ENCODE data around the gene BAHCC1. TPM values are rescaled to one million over a fixed set of nuclear protein-coding genes. Genes with fewer than 3 reads are reported as not detected.
"Not testable (repeated sequence)": the region's sequence is repeated elsewhere in the genome, so short reads cannot be mapped to it uniquely, and the experiment has no call there.

The BAHCC1 gene
- total and polyA plus RNA-seq, 2 donors, result 5.8 to 7.3 TPM

DNA sequence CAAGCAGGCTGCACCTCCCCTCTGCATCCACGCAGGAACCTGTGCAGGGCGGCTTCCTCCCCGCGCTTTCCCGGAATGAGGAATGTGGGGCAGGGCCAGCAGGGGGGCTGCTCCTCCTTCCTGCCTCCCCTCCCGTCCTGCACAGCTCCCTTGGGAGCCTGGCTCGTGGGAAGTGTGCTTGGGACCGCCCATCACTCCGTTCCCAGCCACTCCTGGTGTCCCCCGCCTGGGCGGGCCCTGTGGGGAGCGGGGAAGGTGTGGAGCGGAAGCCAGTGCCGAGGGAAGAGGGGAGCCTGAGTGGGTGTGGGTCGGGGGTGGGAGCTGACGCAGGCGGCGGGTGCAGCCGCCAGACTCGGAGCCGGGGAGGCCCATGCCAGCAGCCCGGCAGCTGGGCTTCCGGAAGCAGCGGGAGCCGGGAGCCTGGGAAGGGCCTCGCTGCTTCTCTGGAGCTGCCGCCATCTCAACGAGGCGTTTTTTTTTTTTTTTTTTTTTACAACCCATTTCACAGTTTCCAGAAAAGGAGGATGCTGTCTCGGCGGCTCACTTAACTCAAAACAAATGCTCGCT lies 24.1 kb downstream of the BAHCC1 start:
- Histone ChIP-seq H3K9me3 (ENCODE audit: control insufficient read depth in 2 of 2, insufficient read depth in 1 of 2, low read length in 1 of 2) (peaks cover 1 to 8% of the 10 kb centered on the region in 2 donors), H3K36me3 (ENCODE audit: control insufficient read depth in 2 of 2, insufficient read depth in 2 of 2, low read length in 1 of 2) (no peaks in the 10 kb centered on the region), H3K27ac (ENCODE audit: low read depth in 1 of 2, low read length in 1 of 2) (peak overlapping the region in 1 of 2 donors; percentile 18), H3K4me1 (ENCODE audit: control insufficient read depth in 2 of 2, insufficient read depth in 2 of 2, low read length in 2 of 2) (peaks cover 0 to 56% of the 10 kb centered on the region in 2 donors), H3K4me3 (ENCODE audit: low read length in 2 of 2) (no peak overlapping the region), H3K27me3 (ENCODE audit: control insufficient read depth in 2 of 2, insufficient read depth in 1 of 2, low read length in 1 of 2) (peaks cover 0 to 16% of the 10 kb centered on the region in 2 donors)
- no peak for DNase-seq (ENCODE audit: low read depth in 6 of 9, low spot score in 9 of 9)
- WGBS, result 88% methylated on average over 32 of the region's 32 CpGs

DNA sequence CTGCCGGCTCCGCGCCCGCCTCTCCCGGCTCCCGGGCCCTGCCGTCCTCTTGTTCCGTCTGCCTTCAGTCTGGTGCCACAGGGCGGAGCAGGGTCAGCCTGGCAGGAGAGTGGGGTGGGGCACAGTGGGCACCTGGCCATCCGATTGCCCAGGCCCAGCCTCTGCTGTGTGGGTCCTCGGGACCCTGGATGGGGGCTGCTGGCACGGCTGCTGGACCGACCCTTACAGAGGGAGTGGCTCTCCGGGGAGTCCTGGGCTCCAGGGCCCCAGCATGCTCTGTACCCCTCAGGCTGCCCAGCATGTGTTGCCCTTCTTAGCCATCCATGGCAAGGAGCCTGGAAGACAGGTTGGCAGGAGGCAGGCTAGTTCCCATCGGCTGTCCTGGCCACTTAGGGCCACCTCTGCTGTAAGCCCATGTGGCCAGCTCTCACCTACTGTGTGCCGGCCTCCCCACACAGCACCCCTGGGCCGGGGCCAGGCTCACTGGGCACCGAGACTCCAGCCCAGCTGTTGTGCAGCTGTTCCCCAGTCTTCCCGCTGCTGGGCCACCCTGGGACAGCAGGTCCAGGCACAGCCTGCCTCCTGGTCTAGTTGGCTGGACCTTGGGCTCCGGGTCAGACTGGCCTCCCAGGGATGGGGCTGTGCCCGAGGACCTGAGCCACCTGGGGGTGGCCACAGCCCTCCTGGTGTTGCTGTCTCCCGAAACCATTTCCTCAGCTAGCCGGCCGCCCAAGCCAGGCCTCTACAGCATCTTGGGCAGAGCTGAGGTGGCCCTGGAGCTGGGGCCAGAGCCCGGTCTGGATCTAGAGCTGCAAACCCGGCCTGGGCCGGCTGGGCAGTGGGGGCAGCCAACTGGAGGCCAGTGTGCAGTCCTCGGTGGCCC lies 24.9 kb downstream of the BAHCC1 start:
- no peak for DNase-seq (ENCODE audit: low read depth in 6 of 9, low spot score in 9 of 9)
- no peak overlapping the region for H3K4me3 ChIP-seq (ENCODE audit: low read length in 2 of 2)
- H3K27me3 ChIP-seq (ENCODE audit: control insufficient read depth in 2 of 2, insufficient read depth in 1 of 2, low read length in 1 of 2), result peaks cover 0 to 14% of the 10 kb centered on the region in 2 donors
- H3K36me3 ChIP-seq (ENCODE audit: control insufficient read depth in 2 of 2, insufficient read depth in 2 of 2, low read length in 1 of 2), result no peaks in the 10 kb centered on the region
- WGBS, result 95% methylated on average over 28 of the region's 28 CpGs
- peaks cover 0 to 56% of the 10 kb centered on the region in 2 donors for H3K4me1 ChIP-seq (ENCODE audit: control insufficient read depth in 2 of 2, insufficient read depth in 2 of 2, low read length in 2 of 2)
- H3K9me3 ChIP-seq (ENCODE audit: control insufficient read depth in 2 of 2, insufficient read depth in 1 of 2, low read length in 1 of 2), result peaks cover 1 to 13% of the 10 kb centered on the region in 2 donors
- H3K27ac ChIP-seq (ENCODE audit: low read depth in 1 of 2, low read length in 1 of 2), result peak overlapping the region; percentile 18 to 25

DNA sequence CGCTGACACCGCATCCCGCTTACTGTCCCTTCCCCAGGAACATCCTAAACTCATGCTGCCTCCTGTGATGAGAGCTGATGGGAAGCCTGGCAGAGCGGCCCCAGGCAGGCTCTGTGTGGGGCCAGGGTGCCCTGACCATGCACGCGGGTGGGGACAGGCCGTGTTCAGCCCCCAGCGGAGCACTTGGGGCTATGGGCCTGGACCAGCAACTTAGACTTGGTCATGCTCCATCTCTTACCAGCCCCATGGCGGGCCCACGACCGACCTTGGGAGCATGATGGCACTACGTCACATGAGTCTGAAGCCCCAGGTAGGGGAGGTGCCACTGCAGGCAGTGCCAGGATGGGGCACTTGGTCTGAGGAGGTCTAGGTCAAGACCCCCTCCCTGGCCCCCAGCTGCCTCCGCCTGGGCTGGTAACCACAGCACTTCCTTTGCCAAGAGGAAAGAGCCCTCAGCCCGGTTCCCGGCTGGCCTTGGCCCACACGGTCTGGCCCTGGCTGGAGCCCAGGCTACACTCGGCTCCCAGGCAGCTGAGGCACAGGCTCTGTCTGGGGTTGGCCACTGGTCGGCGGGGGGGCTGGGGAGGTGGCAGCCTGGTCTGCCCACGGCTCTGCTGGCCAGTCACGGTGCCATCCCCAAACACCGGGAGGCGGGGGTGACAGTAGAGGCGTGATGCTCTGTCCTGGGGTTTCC lies 25.7 kb downstream of the BAHCC1 start:
- H3K4me1 ChIP-seq (ENCODE audit: control insufficient read depth in 2 of 2, insufficient read depth in 2 of 2, low read length in 2 of 2), result peaks cover 0 to 56% of the 10 kb centered on the region in 2 donors
- no peak overlapping the region for H3K4me3 ChIP-seq (ENCODE audit: low read length in 2 of 2)
- WGBS, result 93% methylated on average over 24 of the region's 24 CpGs
- peaks cover 1 to 13% of the 10 kb centered on the region in 2 donors for H3K9me3 ChIP-seq (ENCODE audit: control insufficient read depth in 2 of 2, insufficient read depth in 1 of 2, low read length in 1 of 2)
- H3K27ac ChIP-seq (ENCODE audit: low read depth in 1 of 2, low read length in 1 of 2), result no peak overlapping the region
- no peak for DNase-seq (ENCODE audit: low read depth in 6 of 9, low spot score in 9 of 9)
- peaks cover 0 to 14% of the 10 kb centered on the region in 2 donors for H3K27me3 ChIP-seq (ENCODE audit: control insufficient read depth in 2 of 2, insufficient read depth in 1 of 2, low read length in 1 of 2)
- no peaks in the 10 kb centered on the region for H3K36me3 ChIP-seq (ENCODE audit: control insufficient read depth in 2 of 2, insufficient read depth in 2 of 2, low read length in 1 of 2)

DNA sequence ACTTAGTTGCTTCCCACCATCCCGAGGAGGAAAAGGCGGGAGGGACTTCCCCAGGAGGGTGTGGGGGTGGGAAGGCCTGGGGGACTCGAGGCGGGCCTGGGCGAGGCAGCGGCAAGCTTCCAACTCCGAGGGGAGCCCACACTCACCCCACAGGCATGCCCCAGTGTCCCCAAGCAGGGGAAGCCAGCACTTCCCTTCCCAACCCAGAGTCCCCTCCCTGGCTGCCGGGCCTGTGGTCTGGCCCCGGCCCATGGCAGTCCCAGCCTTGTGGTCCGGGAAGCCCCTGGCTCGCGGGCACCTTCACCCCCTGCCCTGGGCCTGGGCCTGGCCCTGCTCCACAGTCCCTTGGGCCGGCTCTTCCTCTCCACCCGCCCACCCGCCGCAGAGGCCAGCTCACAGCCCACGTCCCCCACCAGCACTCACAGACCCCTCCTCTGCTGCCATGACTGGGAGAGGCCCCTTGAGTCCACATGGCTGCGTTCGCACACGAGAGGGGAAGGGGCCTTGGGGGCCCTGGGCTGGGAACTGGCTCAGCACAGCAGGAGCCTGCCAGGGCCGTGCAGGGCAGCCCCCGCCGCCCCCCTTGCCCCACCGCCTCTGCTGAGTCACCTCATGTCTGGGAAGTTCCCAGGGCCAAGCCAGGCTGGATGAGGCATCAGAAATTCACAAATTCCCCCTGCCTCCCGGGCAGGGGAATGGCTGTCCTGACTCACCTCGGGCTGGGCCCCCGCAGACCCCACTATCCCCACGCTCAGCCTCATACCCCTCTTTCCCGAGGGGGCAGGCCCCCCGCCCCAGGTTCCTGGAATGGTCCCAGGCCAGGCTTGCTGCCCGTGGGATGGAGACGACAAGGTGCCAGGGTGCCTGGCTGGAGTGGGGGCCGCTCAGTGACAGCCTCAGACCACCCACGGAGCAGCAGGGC lies 27.8 kb downstream of the BAHCC1 start:
- Histone ChIP-seq H3K4me3 (ENCODE audit: low read length in 2 of 2) (no peak overlapping the region), H3K27ac (ENCODE audit: low read depth in 1 of 2, low read length in 1 of 2) (no peak overlapping the region), H3K36me3 (ENCODE audit: control insufficient read depth in 2 of 2, insufficient read depth in 2 of 2, low read length in 1 of 2) (no peaks in the 10 kb centered on the region), H3K9me3 (ENCODE audit: control insufficient read depth in 2 of 2, insufficient read depth in 1 of 2, low read length in 1 of 2) (peaks cover 1 to 26% of the 10 kb centered on the region in 2 donors), H3K27me3 (ENCODE audit: control insufficient read depth in 2 of 2, insufficient read depth in 1 of 2, low read length in 1 of 2) (peaks cover 0 to 32% of the 10 kb centered on the region in 2 donors), H3K4me1 (ENCODE audit: control insufficient read depth in 2 of 2, insufficient read depth in 2 of 2, low read length in 2 of 2) (peaks cover 15 to 61% of the 10 kb centered on the region in 2 donors)
- 69% methylated on average over 34 of the region's 34 CpGs for WGBS
- DNase-seq (ENCODE audit: low read depth in 6 of 9, low spot score in 9 of 9), result no peak

DNA sequence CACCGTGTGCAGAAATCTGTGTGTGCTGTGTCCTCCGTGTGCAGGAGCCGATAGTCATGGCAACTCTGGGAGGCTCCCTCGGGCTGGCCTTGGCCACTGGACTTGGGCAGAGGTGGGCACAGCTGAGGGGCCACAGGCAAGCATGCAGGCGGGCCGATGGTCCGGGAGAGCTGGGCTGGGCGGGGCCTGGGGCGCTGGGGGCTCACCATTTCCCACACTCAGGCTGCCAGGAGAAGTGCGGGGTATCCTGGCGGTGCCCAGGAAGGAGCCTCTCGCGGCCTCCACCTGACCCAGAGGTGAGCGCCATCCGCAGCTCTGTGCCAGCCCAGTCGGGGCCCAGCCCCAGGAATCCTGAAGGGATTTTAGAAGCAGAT lies 28.4 kb downstream of the BAHCC1 start:
- H3K27me3 ChIP-seq (ENCODE audit: control insufficient read depth in 2 of 2, insufficient read depth in 1 of 2, low read length in 1 of 2), result peaks cover 0 to 38% of the 10 kb centered on the region in 2 donors

DNA sequence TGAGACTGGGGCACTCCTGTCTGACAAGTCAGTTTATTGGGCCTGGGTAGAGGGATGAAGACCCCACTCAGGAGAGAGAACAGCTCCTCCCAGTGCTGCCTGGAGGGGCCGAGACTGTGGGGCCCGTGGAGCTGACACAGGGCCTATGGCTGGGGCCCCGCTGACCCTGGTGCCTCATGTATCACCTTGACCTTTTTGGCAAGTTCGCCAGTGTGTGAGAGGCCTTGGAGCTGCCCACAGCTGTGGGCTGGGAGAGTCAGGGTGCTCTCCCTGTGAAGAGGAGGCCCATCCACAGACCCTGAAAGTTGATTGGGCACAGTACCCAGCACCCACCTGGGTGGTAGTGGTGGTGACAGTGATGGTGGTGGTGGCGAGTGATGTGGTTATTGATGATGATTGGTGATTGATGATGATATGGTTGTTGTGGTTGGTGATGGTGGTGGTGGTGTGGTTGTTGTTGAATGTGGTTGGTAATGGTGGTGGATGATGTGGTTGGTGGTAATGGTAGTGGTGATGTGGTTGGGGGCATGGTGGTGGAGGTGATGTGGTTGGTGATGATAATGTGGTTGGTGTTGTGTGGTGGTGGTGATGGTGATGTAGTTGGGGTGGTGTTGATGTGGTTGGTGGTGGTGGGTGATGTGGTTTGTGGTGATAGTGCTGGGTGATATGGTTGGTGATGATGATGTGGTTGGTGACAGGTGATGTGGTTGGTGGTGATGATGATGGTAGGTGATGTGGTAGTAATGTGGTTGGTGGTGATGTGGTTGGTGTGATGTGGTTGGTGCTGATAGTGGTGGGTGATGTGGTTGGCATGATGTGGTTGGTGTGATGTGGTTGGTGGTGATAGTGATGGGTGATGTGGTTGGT lies 29.1 kb downstream of the BAHCC1 start:
- WGBS, result 95% methylated on average over 5 of the region's 5 CpGs
- Histone ChIP-seq H3K36me3 (ENCODE audit: control insufficient read depth in 2 of 2, insufficient read depth in 2 of 2, low read length in 1 of 2) (no peaks in the 10 kb centered on the region), H3K27me3 (ENCODE audit: control insufficient read depth in 2 of 2, insufficient read depth in 1 of 2, low read length in 1 of 2) (peaks cover 0 to 44% of the 10 kb centered on the region in 2 donors), H3K4me3 (ENCODE audit: low read length in 2 of 2) (no peak overlapping the region), H3K4me1 (ENCODE audit: control insufficient read depth in 2 of 2, insufficient read depth in 2 of 2, low read length in 2 of 2) (peaks cover 28 to 61% of the 10 kb centered on the region in 2 donors), H3K9me3 (ENCODE audit: control insufficient read depth in 2 of 2, insufficient read depth in 1 of 2, low read length in 1 of 2) (peaks cover 1 to 29% of the 10 kb centered on the region in 2 donors), H3K27ac (ENCODE audit: low read depth in 1 of 2, low read length in 1 of 2) (no peak overlapping the region)
- no peak for DNase-seq (ENCODE audit: low read depth in 6 of 9, low spot score in 9 of 9)

More for the DNA sequence above, 28.4 kb downstream of the BAHCC1 start:
- peaks cover 1 to 26% of the 10 kb centered on the region in 2 donors for H3K9me3 ChIP-seq (ENCODE audit: control insufficient read depth in 2 of 2, insufficient read depth in 1 of 2, low read length in 1 of 2)
- no peak overlapping the region for H3K4me3 ChIP-seq (ENCODE audit: low read length in 2 of 2)
- H3K36me3 ChIP-seq (ENCODE audit: control insufficient read depth in 2 of 2, insufficient read depth in 2 of 2, low read length in 1 of 2), result no peaks in the 10 kb centered on the region
- WGBS, result 90% methylated on average over 16 of the region's 16 CpGs
- no peak overlapping the region for H3K27ac ChIP-seq (ENCODE audit: low read depth in 1 of 2, low read length in 1 of 2)
- no peak for DNase-seq (ENCODE audit: low read depth in 6 of 9, low spot score in 9 of 9)
- peaks cover 21 to 61% of the 10 kb centered on the region in 2 donors for H3K4me1 ChIP-seq (ENCODE audit: control insufficient read depth in 2 of 2, insufficient read depth in 2 of 2, low read length in 2 of 2)

DNA sequence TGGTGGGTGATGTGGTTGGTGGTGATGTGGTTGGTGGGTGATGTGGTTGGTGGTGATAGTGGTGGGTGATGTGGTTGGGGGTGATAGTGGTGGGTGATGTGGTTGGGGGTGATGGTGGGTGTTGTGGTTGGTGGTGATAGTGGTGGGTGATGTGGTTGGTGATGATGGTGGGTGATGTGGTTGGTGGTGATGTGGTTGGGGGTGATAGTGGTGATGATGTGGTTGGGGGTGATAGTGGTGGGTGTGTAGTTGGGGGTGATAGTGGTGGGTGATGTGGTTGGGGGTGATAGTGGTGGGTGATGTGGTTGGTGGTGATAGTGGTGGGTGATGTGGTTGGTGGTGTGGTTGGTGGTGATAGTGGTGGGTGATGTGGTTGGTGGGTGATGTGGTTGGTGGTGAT lies 29.8 kb downstream of the BAHCC1 start:
- H3K4me3 ChIP-seq (ENCODE audit: low read length in 2 of 2); DNase-seq (ENCODE audit: low read depth in 6 of 9, low spot score in 9 of 9); H3K27ac ChIP-seq (ENCODE audit: low read depth in 1 of 2, low read length in 1 of 2); H3K36me3 ChIP-seq (ENCODE audit: control insufficient read depth in 2 of 2, insufficient read depth in 2 of 2, low read length in 1 of 2): not testable (repeated sequence)
- Histone ChIP-seq H3K27me3 (ENCODE audit: control insufficient read depth in 2 of 2, insufficient read depth in 1 of 2, low read length in 1 of 2) (peaks cover 0 to 50% of the 10 kb centered on the region in 2 donors), H3K4me1 (ENCODE audit: control insufficient read depth in 2 of 2, insufficient read depth in 2 of 2, low read length in 2 of 2) (peaks cover 34 to 61% of the 10 kb centered on the region in 2 donors), H3K9me3 (ENCODE audit: control insufficient read depth in 2 of 2, insufficient read depth in 1 of 2, low read length in 1 of 2) (peaks cover 1 to 29% of the 10 kb centered on the region in 2 donors)
